HG03066 (cell line): ENCODE results near the gene MRPS15.

Experiments used
- ATAC-seq: cut with Tn5 transposase; IDR thresholded peaks from one replicate; pipeline ENCODE4 v1.9.1; 2021; ENCODE audit warnings: low read depth; ENCODE audit not compliant: unreplicated experiment

Gene MRPS15

GRCh38 chr1:36464605-36465393 is 615 bp upstream of the MRPS15 start:
- peak; percentile 34 for ATAC-seq

GRCh38 chr1:36463463-36463802 is 751 bp downstream of the MRPS15 start:
- no peak for ATAC-seq

GRCh38 chr1:36458910-36459309 is 5.3 kb downstream of the MRPS15 start:
- no peak for ATAC-seq

GRCh38 chr1:36457691-36458090 is 6.5 kb downstream of the MRPS15 start:
- no peak for ATAC-seq

GRCh38 chr1:36456391-36456928 is 7.7 kb downstream of the MRPS15 start:
- ATAC-seq: no peak

- ATAC-seq: no peak
Measured at GRCh38 chr1:36455386-36455785, 8.8 kb downstream of the MRPS15 start.

GRCh38 chr1:36453600-36454388 is 10.4 kb downstream of the MRPS15 start:
- ATAC-seq: no peak

GRCh38 chr1:36453051-36453450 is 11.1 kb downstream of the MRPS15 start:
- no peak for ATAC-seq

- ATAC-seq: no peak
Measured at GRCh38 chr1:36450919-36451305, 13.3 kb downstream of the MRPS15 start.

- ATAC-seq: peak; percentile 96
Measured at GRCh38 chr1:36450270-36450918, 13.8 kb downstream of the MRPS15 start, which contains the start of gene OSCP1. OSCP1 (minus strand) TSS chr1:36450451; CDS start chr1:36450369, 82 bp downstream.

GRCh38 chr1:36448530-36449056 is 15.6 kb downstream of the MRPS15 start:
- ATAC-seq: no peak

GRCh38 chr1:36447450-36447849 is 16.7 kb downstream of the MRPS15 start:
- no peak for ATAC-seq

- ATAC-seq: no peak
Measured at GRCh38 chr1:36446746-36447145, 17.4 kb downstream of the MRPS15 start.

- ATAC-seq: no peak
Measured at GRCh38 chr1:36446271-36446670, 17.9 kb downstream of the MRPS15 start.

- no peak for ATAC-seq
Measured at GRCh38 chr1:36443297-36443696, 20.9 kb downstream of the MRPS15 start.

- no peak for ATAC-seq
Measured at GRCh38 chr1:36442337-36442736, 21.8 kb downstream of the MRPS15 start.

GRCh38 chr1:36440646-36441045 is 23.5 kb downstream of the MRPS15 start:
- no peak for ATAC-seq

- ATAC-seq: no peak
Measured at GRCh38 chr1:36440044-36440443, 24.1 kb downstream of the MRPS15 start.

GRCh38 chr1:36438715-36439114 is 25.5 kb downstream of the MRPS15 start:
- no peak for ATAC-seq

GRCh38 chr1:36436821-36437220 is 27.4 kb downstream of the MRPS15 start:
- ATAC-seq: no peak

- ATAC-seq: no peak
Measured at GRCh38 chr1:36433102-36433501, 31.1 kb downstream of the MRPS15 start.
